IMR-90 (cell line): ENCODE results near the gene FCRL2. TPM values are rescaled to one million over a fixed set of nuclear protein-coding genes. Genes with fewer than 3 reads are reported as not detected.

ENCODE experiments used
- ATAC-seq: fragments of 200-7000 bp; cut with Tn5 transposase; 2 replicates; pipeline ENCODE4 v1.9.1; 2020; ENCODE audit warnings: low read depth, mild to moderate bottlenecking, moderate library complexity
- BruUV-seq: library from RNA; stranded (reverse); fragments of 400-500 nt; replicated peaks from 2 replicates; lab custom pipeline; 2021; lab: Mats Ljungman, UMichigan
- CTCF ChIA-PET: fragments of 300-600 bp; formaldehyde crosslinking; extraction: SDS; loops from one replicate; lab custom pipeline; 2021; ENCODE audit warnings: antibody characterized with exemption; lab: Yijun Ruan, JAX
- POLR2A ChIA-PET: fragments of 300-600 bp; sonication (Branson Sonifier 250); formaldehyde crosslinking; loops from one replicate; lab custom pipeline; 2022; ENCODE audit warnings: antibody characterized with exemption; ENCODE audit not compliant: unreplicated experiment; lab: Charles Lee
- DNase-seq: peaks from one replicate; pipeline ENCODE4 v3.0.0; 2013
- H2AFZ ChIP-seq: replicated peaks from 2 replicates; pipeline ENCODE3; 2013; ENCODE audit warnings: low read length, mild to moderate bottlenecking; ENCODE audit not compliant: poor library complexity
- H2AK5ac ChIP-seq: 2 replicates; pipeline ENCODE4 v1.6.1; 2013; ENCODE audit warnings: low read depth, low read length, inconsistent platforms
- H2AK9ac ChIP-seq: replicated peaks from 2 replicates; pipeline ENCODE3; 2013; ENCODE audit warnings: mild to moderate bottlenecking, low read depth, low read length, moderate library complexity; ENCODE audit not compliant: poor library complexity
- H2BK120ac ChIP-seq: 2 replicates; pipeline ENCODE4 v1.6.1; 2013; ENCODE audit warnings: low read depth, low read length, inconsistent platforms
- H2BK15ac ChIP-seq: 3 replicates; pipeline ENCODE4 v1.6.1; 2013; ENCODE audit warnings: low read depth, low read length, inconsistent platforms
- H2BK20ac ChIP-seq: 2 replicates; pipeline ENCODE4 v1.6.1; 2013; ENCODE audit warnings: low read depth, mild to moderate bottlenecking, inconsistent platforms, low read length, moderate library complexity
- H2BK5ac ChIP-seq: 2 replicates; pipeline ENCODE4 v1.6.1; 2013; ENCODE audit warnings: mild to moderate bottlenecking, low read depth, low read length, inconsistent platforms; ENCODE audit not compliant: poor library complexity, severe bottlenecking
- H3K14ac ChIP-seq: replicated peaks from 2 replicates; pipeline ENCODE4 v1.6.1; 2013; ENCODE audit warnings: low read depth, low read length, inconsistent platforms
- H3K18ac ChIP-seq: 2 replicates; pipeline ENCODE4 v1.6.1; 2013; ENCODE audit warnings: low read depth, low read length, control low read depth
- H3K23ac ChIP-seq: 2 replicates; pipeline ENCODE4 v1.6.1; 2013; ENCODE audit warnings: low read depth, low read length, inconsistent platforms
- H3K27ac ChIP-seq: 2 replicates; pipeline ENCODE4 v1.5.1; 2013; ENCODE audit warnings: mild to moderate bottlenecking, control low read depth, low read length; ENCODE audit not compliant: insufficient read depth
- H3K27me3 ChIP-seq: 2 replicates; pipeline ENCODE4 v1.6.1; 2013; ENCODE audit warnings: low read length; ENCODE audit not compliant: control insufficient read depth, insufficient read depth
- H3K36me3 ChIP-seq: 2 replicates; pipeline ENCODE4 v1.6.1; 2013; ENCODE audit warnings: low read length, mixed read lengths; ENCODE audit not compliant: control insufficient read depth, insufficient read depth
- H3K4ac ChIP-seq: 2 replicates; pipeline ENCODE4 v1.6.1; 2013; ENCODE audit warnings: low read depth, low read length, inconsistent platforms
- H3K4me1 ChIP-seq: 2 replicates; pipeline ENCODE4 v1.6.1; 2013; ENCODE audit warnings: low read length, mixed read lengths; ENCODE audit not compliant: control insufficient read depth, insufficient read depth
- H3K4me2 ChIP-seq: 2 replicates; pipeline ENCODE4 v1.6.1; 2013; ENCODE audit warnings: low read depth, mild to moderate bottlenecking, control low read depth, low read length, moderate library complexity
- H3K4me3 ChIP-seq: 2 replicates; pipeline ENCODE4 v1.5.1; 2013; ENCODE audit warnings: low read depth, mild to moderate bottlenecking, control low read depth, low read length, moderate library complexity; ENCODE audit not compliant: insufficient read depth
- H3K56ac ChIP-seq: 2 replicates; pipeline ENCODE4 v1.6.1; 2013; ENCODE audit warnings: low read length, inconsistent platforms; ENCODE audit not compliant: insufficient read depth; ENCODE audit errors: extremely low read depth
- H3K79me1 ChIP-seq, 2 experiments: 2 replicates each; pipeline ENCODE4 v1.6.1; 2013; ENCODE audit warnings: low read length in 2 of 2, inconsistent platforms in 1 of 2, low read depth in 1 of 2
- H3K9ac ChIP-seq: 2 replicates; pipeline ENCODE4 v1.6.1; 2013; ENCODE audit warnings: low read depth, low read length, control low read depth
- H3K9me1 ChIP-seq: 2 replicates; pipeline ENCODE4 v1.6.1; 2013; ENCODE audit warnings: low read length, inconsistent platforms; ENCODE audit not compliant: insufficient read depth
- H3K9me3 ChIP-seq: 2 replicates; pipeline ENCODE4 v1.6.1; 2013; ENCODE audit warnings: low read length; ENCODE audit not compliant: control insufficient read depth, insufficient read depth
- H4K20me1 ChIP-seq: 2 replicates; pipeline ENCODE4 v1.6.1; 2013; ENCODE audit warnings: low read length, inconsistent platforms; ENCODE audit not compliant: insufficient read depth
- H4K5ac ChIP-seq: 2 replicates; pipeline ENCODE4 v1.6.1; 2013; ENCODE audit warnings: mild to moderate bottlenecking, low read depth, low read length, control low read depth
- H4K8ac ChIP-seq, 2 experiments: 2 replicates each; pipeline ENCODE4 v1.6.1; 2013; ENCODE audit warnings: low read depth in 2 of 2, low read length in 2 of 2, control low read depth in 1 of 2, inconsistent platforms in 1 of 2
- H4K91ac ChIP-seq: 2 replicates; pipeline ENCODE4 v1.6.1; 2013; ENCODE audit warnings: low read depth, low read length, inconsistent platforms; ENCODE audit not compliant: insufficient read depth
- CEBPB ChIP-seq: IDR thresholded peaks from 2 replicates; pipeline ENCODE4 v1.6.1; 2012; ENCODE audit warnings: low read depth, low read length, improper control_type of control experiment
- WGBS, 2 experiments: methylation state at CpG; one replicate each; pipeline versions ENCODE4 v1.1.5 to v1.1.7; 2013; ENCODE audit warnings: missing lambda C conversion rate in 2 of 2; ENCODE audit not compliant: insufficient read length in 1 of 2; ENCODE audit errors: extremely low coverage in 2 of 2; 5-methylcytosine and 5-hydroxymethylcytosine counted together
- dilution Hi-C: fragments of 300-500 bp; cut with HindIII; formaldehyde crosslinking; loops from one replicate; pipeline ENCODE4 v1.14.3; 2018; ENCODE audit warnings: low sequenced_read_pairs; ENCODE audit not compliant: unreplicated experiment
- in situ Hi-C: fragments of 300-500 bp; cut with MboI; formaldehyde crosslinking; loops from 3 replicates; pipeline ENCODE4 v1.14.3; 2019; ENCODE audit warnings: low sequenced_read_pairs, inconsistent platforms, mixed read lengths
- intact Hi-C: fragments of 100-400 bp; cut with micrococcal nuclease; formaldehyde crosslinking; loops from 2 replicates; pipeline ENCODE4 v1.10.0; 2022
- polyA plus RNA-seq, 3 experiments: library from polyadenylated mRNA; depleted of rRNA; stranded (reverse); fragments of >200 nt; gene quantifications; 2 replicates each; pipeline ENCODE4 v1.2.3, GENCODE V29; 2012; ENCODE audit warnings: low replicate concordance in 1 of 3
- total RNA-seq: library from RNA; depleted of rRNA; stranded (reverse); fragments of >200 nt; gene quantifications from 2 replicates; pipeline ENCODE4 v1.2.3, GENCODE V29; 2012

Gene FCRL2
- total and polyA plus RNA-seq, 2 of the 4 experiments (the other 2 are of a cell fraction), result not detected

DNA sequence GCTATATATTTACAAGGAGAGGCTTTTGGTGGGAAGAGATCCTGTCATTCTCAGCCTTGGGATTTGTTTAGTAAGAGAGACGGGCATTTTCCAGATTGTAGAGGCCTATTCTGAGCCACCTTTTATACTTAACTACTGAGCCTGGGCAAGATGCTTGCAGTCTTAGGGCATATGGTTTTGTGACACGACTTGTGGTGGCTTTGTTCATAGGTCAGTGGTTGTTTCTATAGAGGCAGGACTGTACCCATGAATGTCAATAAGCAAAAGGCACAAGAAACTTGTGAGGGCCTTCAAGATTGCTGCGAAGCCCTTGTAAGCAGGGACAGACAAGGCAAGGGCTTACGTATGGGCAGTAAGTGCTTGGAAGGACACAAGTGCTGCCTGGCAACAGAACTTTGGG is 73.0 kb downstream of the FCRL2 start:
- Histone ChIP-seq H2AFZ (no peak overlapping the region), H3K4me3 (no peak overlapping the region), H2AK9ac (no peak overlapping the region), H4K5ac (no peak overlapping the region), H3K36me3 (no peaks in the 10 kb centered on the region), H3K18ac (no peak overlapping the region), H2BK15ac (no peak overlapping the region), H3K27ac (no peak overlapping the region), H2BK120ac (no peak overlapping the region), H2BK20ac (no peak overlapping the region), H3K4ac (no peak overlapping the region), H4K8ac (no peak overlapping the region), H3K4me2 (no peak overlapping the region), H4K20me1 (no peaks in the 10 kb centered on the region), H3K9ac (no peak overlapping the region), H2AK5ac (no peak overlapping the region), H3K56ac (no peak overlapping the region), H4K91ac (no peak overlapping the region), H3K9me3 (no peaks in the 10 kb centered on the region), H3K27me3 (no peaks in the 10 kb centered on the region), H3K9me1 (no peaks in the 10 kb centered on the region), H3K14ac (no peak overlapping the region), H2BK5ac (no peak overlapping the region), H3K4me1 (no peaks in the 10 kb centered on the region), H3K79me1 (no peaks in the 10 kb centered on the region), H3K23ac (no peak overlapping the region)
- TF ChIP-seq CEBPB, result no peak
- no TSS peak for BruUV-seq
- dilution Hi-C loops (no loop called here), intact Hi-C loops (no loop called here), in situ Hi-C loops (no loop called here)
- ATAC-seq, result no peak
- DNase-seq, result no peak
- WGBS, 2 experiments, result 67% methylated on average over 1 of the region's 4 CpGs; no CpG with 5 or more reads in 1 of the 2 experiments
- POLR2A ChIA-PET, result no interaction called here
- CTCF ChIA-PET, result no interaction called here
